OCI-LY7 (cell line): ENCODE data around the gene NINJ2. TPM values are rescaled to one million over a fixed set of nuclear protein-coding genes. Genes with fewer than 3 reads are reported as not detected.

Experiments used
- BruUV-seq: library from RNA; stranded (reverse); fragments of 400-500 nt; replicated peaks from 2 replicates; lab custom pipeline; 2021; lab: Mats Ljungman, UMichigan
- CTCF ChIA-PET: fragments of 300-600 bp; sonication (Branson Sonifier 250); formaldehyde crosslinking; loops from one replicate; lab custom pipeline; 2022; ENCODE audit warnings: antibody characterized with exemption; ENCODE audit not compliant: unreplicated experiment; lab: Charles Lee
- POLR2A ChIA-PET: fragments of 300-600 bp; sonication (Branson Sonifier 250); formaldehyde crosslinking; loops from one replicate; lab custom pipeline; 2022; ENCODE audit warnings: antibody characterized with exemption; lab: Charles Lee
- DNase-seq: peaks from one replicate; pipeline ENCODE4 v3.0.0-alpha.2; 2015; ENCODE audit warnings: low spot score
- H2AFZ ChIP-seq: fragments of 200-600 bp; sonication (generic), shearing (Covaris generic); 2 replicates; pipeline ENCODE4 v1.6.1; 2014; ENCODE audit warnings: mild to moderate bottlenecking, antibody characterized with exemption, low read length, moderate library complexity
- H3K27ac ChIP-seq: fragments of 200-600 bp; sonication (generic); 2 replicates; pipeline ENCODE4 v1.5.1; 2014; ENCODE audit warnings: mixed run types, low read depth, mild to moderate bottlenecking, moderate library complexity, low read length, inconsistent platforms; ENCODE audit not compliant: poor library complexity, severe bottlenecking
- H3K36me3 ChIP-seq: fragments of 200-600 bp; sonication (generic); 2 replicates; pipeline ENCODE4 v1.6.1; 2014; ENCODE audit warnings: mild to moderate bottlenecking, antibody characterized with exemption, low read length, moderate library complexity, mixed read lengths; ENCODE audit not compliant: insufficient read depth
- H3K4me1 ChIP-seq: fragments of 200-600 bp; sonication (generic); 2 replicates; pipeline ENCODE4 v1.5.1; 2014; ENCODE audit warnings: mild to moderate bottlenecking, low read length; ENCODE audit not compliant: insufficient read depth, poor library complexity, severe bottlenecking
- H3K4me2 ChIP-seq: fragments of 200-600 bp; sonication (generic); 2 replicates; pipeline ENCODE4 v1.6.1; 2014; ENCODE audit warnings: mild to moderate bottlenecking, low read length
- H3K4me3 ChIP-seq: fragments of 200-600 bp; sonication (generic); 2 replicates; pipeline ENCODE4 v1.5.1; 2014; ENCODE audit warnings: mild to moderate bottlenecking, low read depth, low read length; ENCODE audit not compliant: poor library complexity, severe bottlenecking
- H3K79me2 ChIP-seq: fragments of 200-600 bp; sonication (generic); 2 replicates; pipeline ENCODE4 v1.6.1; 2016; ENCODE audit warnings: low read depth, mild to moderate bottlenecking, low read length, moderate library complexity, mixed read lengths; ENCODE audit not compliant: insufficient read depth
- H3K9me2 ChIP-seq: fragments of 200-600 bp; sonication (generic); 2 replicates; pipeline ENCODE4 v1.6.1; 2016; ENCODE audit warnings: mild to moderate bottlenecking, low read length, mixed read lengths; ENCODE audit not compliant: insufficient read depth
- H3K9me3 ChIP-seq: fragments of 200-600 bp; sonication (generic); 2 replicates; pipeline ENCODE4 v1.6.1; 2014; ENCODE audit warnings: mild to moderate bottlenecking, mixed run types, low read length, mixed read lengths
- H4K20me1 ChIP-seq: fragments of 200-600 bp; sonication (generic); 2 replicates; pipeline ENCODE4 v1.6.1; 2014; ENCODE audit warnings: mild to moderate bottlenecking, antibody characterized with exemption, low read length, moderate library complexity, mixed read lengths; ENCODE audit not compliant: insufficient read depth
- EZH2phosphoT487 ChIP-seq: fragments of 200-600 bp; sonication (generic); IDR thresholded peaks from 2 replicates; pipeline ENCODE4 v1.6.1; 2018; ENCODE audit warnings: low read depth, borderline replicate concordance, mild to moderate bottlenecking, mixed run types, antibody characterized with exemption, low read length, moderate library complexity, mixed read lengths
- intact Hi-C: fragments of 100-400 bp; cut with micrococcal nuclease; formaldehyde crosslinking; loops from one replicate; pipeline ENCODE4 v1.10.0; 2022; ENCODE audit not compliant: unreplicated experiment
- total RNA-seq, 2 experiments: library from RNA; depleted of rRNA in 1 of 2; stranded (reverse); fragments of >200 nt in 1 of 2; shearing (Covaris generic) in 1 of 2; gene quantifications; 2 replicates each; pipeline ENCODE4 v1.2.3, GENCODE V29; 2014 to 2022
- TF ChIP-seq, protein P1 (sequence below): fragments of 200-600 bp; sonication (generic); conservative IDR thresholded peaks from 2 replicates; pipeline ENCODE4 v1.5.1; 2014; ENCODE audit warnings: mild to moderate bottlenecking, antibody characterized with exemption, low read length, moderate library complexity, mixed read lengths

Gene NINJ2
- total RNA-seq, 2 experiments from 2014 or later: 0.79 to 4.4 TPM

- Histone ChIP-seq H3K4me2 (no peak overlapping the region), H3K79me2 (no peaks in the 10 kb centered on the region), H3K9me3 (no peaks in the 10 kb centered on the region), H3K4me3 (no peak overlapping the region), H3K27ac (no peak overlapping the region), H3K9me2 (no peaks in the 10 kb centered on the region), H2AFZ (no peak overlapping the region), H3K4me1 (no peaks in the 10 kb centered on the region), H3K36me3 (no peaks in the 10 kb centered on the region), H4K20me1 (no peaks in the 10 kb centered on the region)
- DNase-seq: no peak
- BruUV-seq: no TSS peak
- no peak for TF ChIP-seq EZH2phosphoT487
- TF ChIP-seq, protein P1, sequence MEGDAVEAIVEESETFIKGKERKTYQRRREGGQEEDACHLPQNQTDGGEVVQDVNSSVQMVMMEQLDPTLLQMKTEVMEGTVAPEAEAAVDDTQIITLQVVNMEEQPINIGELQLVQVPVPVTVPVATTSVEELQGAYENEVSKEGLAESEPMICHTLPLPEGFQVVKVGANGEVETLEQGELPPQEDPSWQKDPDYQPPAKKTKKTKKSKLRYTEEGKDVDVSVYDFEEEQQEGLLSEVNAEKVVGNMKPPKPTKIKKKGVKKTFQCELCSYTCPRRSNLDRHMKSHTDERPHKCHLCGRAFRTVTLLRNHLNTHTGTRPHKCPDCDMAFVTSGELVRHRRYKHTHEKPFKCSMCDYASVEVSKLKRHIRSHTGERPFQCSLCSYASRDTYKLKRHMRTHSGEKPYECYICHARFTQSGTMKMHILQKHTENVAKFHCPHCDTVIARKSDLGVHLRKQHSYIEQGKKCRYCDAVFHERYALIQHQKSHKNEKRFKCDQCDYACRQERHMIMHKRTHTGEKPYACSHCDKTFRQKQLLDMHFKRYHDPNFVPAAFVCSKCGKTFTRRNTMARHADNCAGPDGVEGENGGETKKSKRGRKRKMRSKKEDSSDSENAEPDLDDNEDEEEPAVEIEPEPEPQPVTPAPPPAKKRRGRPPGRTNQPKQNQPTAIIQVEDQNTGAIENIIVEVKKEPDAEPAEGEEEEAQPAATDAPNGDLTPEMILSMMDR: no peak
- ChIA-PET POLR2A (interaction anchor here (0.7 kb wide), 1 partner anchor 451 kb away, joined by 4 read pairs; no protein-coding TSS in a partner anchor), CTCF (interaction anchor here (0.9 kb wide), 1 partner anchor 15 kb away, joined by 3 read pairs; no protein-coding TSS in a partner anchor)
- intact Hi-C loops: no loop called here
These were observed 124.3 kb downstream of the NINJ2 start for GRCh38 chr12:538731-539539.

- Histone ChIP-seq H3K9me2 (no peaks in the 10 kb centered on the region), H3K27ac (no peak overlapping the region), H3K4me3 (no peak overlapping the region), H2AFZ (no peak overlapping the region), H3K36me3 (no peaks in the 10 kb centered on the region), H3K4me2 (no peak overlapping the region), H3K79me2 (no peaks in the 10 kb centered on the region), H3K9me3 (no peaks in the 10 kb centered on the region), H3K4me1 (no peaks in the 10 kb centered on the region), H4K20me1 (no peaks in the 10 kb centered on the region)
- intact Hi-C loops: no loop called here
- TF ChIP-seq, protein P1: no peak
- TF ChIP-seq EZH2phosphoT487: no peak
- ChIA-PET CTCF (interaction anchor here (0.9 to 1.1 kb wide), 2 partner anchors 9 to 16 kb away, joined by 3 read pairs; no protein-coding TSS in a partner anchor), POLR2A (no interaction called here)
- no TSS peak for BruUV-seq
- DNase-seq: no peak
These were observed 125.5 kb downstream of the NINJ2 start for GRCh38 chr12:537772-538171.
